Natural killer cell (primary cell): ENCODE data around the gene SMIM45.

ENCODE experiments used
- ATAC-seq, 3 donors: fragments of 150-1000 bp in 2 of 3; fragments of 200-7000 bp in 1 of 3; cut with Tn5 transposase; 1 replicate in 1 of 3; 2 replicates in 2 of 3; pipeline ENCODE4 v1.10.0; 2021; ENCODE audit warnings: mild to moderate bottlenecking in 2 of 3, moderate library complexity in 2 of 3
- DNase-seq, 2 donors: peaks; one replicate each; pipeline versions ENCODE4 v3.0.0 to v3.0.0-alpha.2; 2013 to 2021; ENCODE audit warnings: mixed read lengths in 1 of 2
- H3K27ac ChIP-seq: one replicate; pipeline ENCODE4 v1.5.1; 2013; ENCODE audit warnings: mild to moderate bottlenecking, low read length
- H3K27me3 ChIP-seq: one replicate; pipeline ENCODE4 v1.6.1; 2013; ENCODE audit warnings: low read length; ENCODE audit not compliant: control insufficient read depth, insufficient read depth
- H3K36me3 ChIP-seq: one replicate; pipeline ENCODE4 v1.6.1; 2013; ENCODE audit warnings: low read length; ENCODE audit not compliant: control insufficient read depth, insufficient read depth
- H3K4me1 ChIP-seq: one replicate; pipeline ENCODE4 v1.6.1; 2013; ENCODE audit warnings: low read length; ENCODE audit not compliant: control insufficient read depth, insufficient read depth
- H3K4me3 ChIP-seq: one replicate; pipeline ENCODE4 v1.5.1; 2013; ENCODE audit warnings: low read length
- H3K9me3 ChIP-seq: one replicate; pipeline ENCODE4 v1.6.1; 2013; ENCODE audit warnings: low read length; ENCODE audit not compliant: control insufficient read depth, insufficient read depth
- H3K27ac Mint-ChIP-seq, 2 donors: one replicate each; pipeline ENCODE4 v1.8.0; 2022; ENCODE audit warnings: mild to moderate bottlenecking in 2 of 2, mixed read lengths in 2 of 2, moderate library complexity in 1 of 2
- H3K27me3 Mint-ChIP-seq, 2 donors: one replicate each; pipeline ENCODE4 v1.8.0; 2022; ENCODE audit warnings: low read depth in 2 of 2, mixed read lengths in 2 of 2
- H3K36me3 Mint-ChIP-seq: one replicate; pipeline ENCODE4 v1.8.0; 2022; ENCODE audit warnings: mixed read lengths
- H3K4me1 Mint-ChIP-seq, 2 donors: one replicate each; pipeline ENCODE4 v1.8.0; 2022; ENCODE audit warnings: mixed read lengths in 2 of 2
- H3K4me3 Mint-ChIP-seq: one replicate; pipeline ENCODE4 v1.8.0; 2022; ENCODE audit warnings: mild to moderate bottlenecking, moderate library complexity, mixed read lengths
- H3K9me3 Mint-ChIP-seq, 2 donors: one replicate each; pipeline ENCODE4 v1.8.0; 2022; ENCODE audit warnings: mixed read lengths in 2 of 2
- WGBS: methylation state at CpG from one replicate; pipeline ENCODE4 v1.1.7; 2013; ENCODE audit warnings: missing lambda C conversion rate; ENCODE audit not compliant: insufficient coverage; 5-methylcytosine and 5-hydroxymethylcytosine counted together
- intact Hi-C: fragments of 100-400 bp; cut with micrococcal nuclease; formaldehyde crosslinking; loops from one replicate; pipeline ENCODE4 v1.14.2; 2022
- TF ChIP-seq, protein P1 (sequence below): fragments of 200-600 bp; IDR thresholded peaks from one replicate; pipeline ENCODE4 v1.8.0; 2022; ENCODE audit warnings: antibody characterized with exemption

SMIM45 gene

DNA sequence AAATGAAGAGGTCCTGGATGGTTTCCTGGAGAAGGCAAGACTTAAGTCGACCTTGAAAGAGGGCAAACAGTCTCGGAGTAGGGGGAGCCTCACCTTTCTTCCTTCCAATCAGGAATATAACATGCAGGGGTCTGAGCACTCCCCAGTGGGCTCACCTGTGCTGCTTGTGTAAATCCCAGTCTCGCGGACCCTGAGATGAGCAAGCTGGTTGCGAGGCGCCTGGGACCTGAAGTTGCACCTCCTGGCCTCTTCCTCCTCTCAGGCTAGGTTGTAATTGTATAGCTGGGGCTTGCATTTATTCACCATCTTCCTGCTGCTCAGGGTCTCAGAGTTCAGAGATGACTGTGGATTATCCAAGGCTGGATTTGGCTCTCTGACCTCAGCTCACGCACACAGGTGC, 39.2 kb downstream of the SMIM45 start:
- H3K4me3 Mint-ChIP-seq = no peak overlapping the region
- H3K4me1 Mint-ChIP-seq = no peaks in the 10 kb centered on the region

DNA sequence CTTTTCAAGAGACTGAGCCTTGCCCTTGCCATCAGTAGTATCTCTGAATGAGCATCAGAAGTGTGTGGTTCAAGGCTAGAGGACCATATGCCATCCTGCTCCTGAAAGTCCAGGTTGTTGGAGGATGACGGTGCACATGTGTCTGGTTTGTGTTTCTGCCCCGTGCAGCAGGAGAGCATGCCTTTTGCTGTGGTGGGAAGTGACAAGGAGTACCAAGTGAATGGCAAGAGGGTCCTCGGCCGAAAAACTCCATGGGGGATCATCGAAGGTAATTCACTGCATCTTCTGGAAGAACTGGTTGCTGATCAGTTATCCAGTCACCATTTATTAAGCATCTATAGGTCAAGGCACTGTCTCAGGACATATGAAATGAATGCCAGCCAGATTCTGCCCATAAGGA, 40.5 kb downstream of the SMIM45 start:
- Histone ChIP-seq H3K27ac (no peak overlapping the region), H3K4me3 (no peak overlapping the region), H3K27me3 (no peaks in the 10 kb centered on the region), H3K9me3 (no peaks in the 10 kb centered on the region), H3K4me1 (no peaks in the 10 kb centered on the region), H3K36me3 (no peaks in the 10 kb centered on the region)
- Mint-ChIP-seq H3K27ac (no peak overlapping the region), H3K27me3 (peaks cover 0 to 24% of the 10 kb centered on the region in 2 donors), H3K36me3 (no peaks in the 10 kb centered on the region), H3K4me3 (no peak overlapping the region), H3K4me1 (no peaks in the 10 kb centered on the region), H3K9me3 (no peaks in the 10 kb centered on the region)
- intact Hi-C loops = no loop called here
- no peak for DNase-seq
- no peak for ATAC-seq
- 93% methylated on average over 5 of the region's 5 CpGs for WGBS
- TF ChIP-seq, protein P1, sequence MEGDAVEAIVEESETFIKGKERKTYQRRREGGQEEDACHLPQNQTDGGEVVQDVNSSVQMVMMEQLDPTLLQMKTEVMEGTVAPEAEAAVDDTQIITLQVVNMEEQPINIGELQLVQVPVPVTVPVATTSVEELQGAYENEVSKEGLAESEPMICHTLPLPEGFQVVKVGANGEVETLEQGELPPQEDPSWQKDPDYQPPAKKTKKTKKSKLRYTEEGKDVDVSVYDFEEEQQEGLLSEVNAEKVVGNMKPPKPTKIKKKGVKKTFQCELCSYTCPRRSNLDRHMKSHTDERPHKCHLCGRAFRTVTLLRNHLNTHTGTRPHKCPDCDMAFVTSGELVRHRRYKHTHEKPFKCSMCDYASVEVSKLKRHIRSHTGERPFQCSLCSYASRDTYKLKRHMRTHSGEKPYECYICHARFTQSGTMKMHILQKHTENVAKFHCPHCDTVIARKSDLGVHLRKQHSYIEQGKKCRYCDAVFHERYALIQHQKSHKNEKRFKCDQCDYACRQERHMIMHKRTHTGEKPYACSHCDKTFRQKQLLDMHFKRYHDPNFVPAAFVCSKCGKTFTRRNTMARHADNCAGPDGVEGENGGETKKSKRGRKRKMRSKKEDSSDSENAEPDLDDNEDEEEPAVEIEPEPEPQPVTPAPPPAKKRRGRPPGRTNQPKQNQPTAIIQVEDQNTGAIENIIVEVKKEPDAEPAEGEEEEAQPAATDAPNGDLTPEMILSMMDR = no peak

More for the DNA sequence above, 39.2 kb downstream of the SMIM45 start:
- H3K36me3 Mint-ChIP-seq = no peaks in the 10 kb centered on the region
- H3K27me3 ChIP-seq = no peaks in the 10 kb centered on the region
- no peaks in the 10 kb centered on the region for H3K4me1 ChIP-seq
- intact Hi-C loops = no loop called here
- 91% methylated on average over 7 of the region's 7 CpGs for WGBS
- peaks cover 0 to 19% of the 10 kb centered on the region in 2 donors for H3K27me3 Mint-ChIP-seq
- H3K27ac ChIP-seq = no peak overlapping the region
- H3K9me3 ChIP-seq = no peaks in the 10 kb centered on the region
- DNase-seq (no peak), ATAC-seq (no peak)
- H3K27ac Mint-ChIP-seq = no peak overlapping the region
- no peaks in the 10 kb centered on the region for H3K36me3 ChIP-seq
- H3K4me3 ChIP-seq = no peak overlapping the region
- TF ChIP-seq, protein P1 = no peak
- no peaks in the 10 kb centered on the region for H3K9me3 Mint-ChIP-seq

DNA sequence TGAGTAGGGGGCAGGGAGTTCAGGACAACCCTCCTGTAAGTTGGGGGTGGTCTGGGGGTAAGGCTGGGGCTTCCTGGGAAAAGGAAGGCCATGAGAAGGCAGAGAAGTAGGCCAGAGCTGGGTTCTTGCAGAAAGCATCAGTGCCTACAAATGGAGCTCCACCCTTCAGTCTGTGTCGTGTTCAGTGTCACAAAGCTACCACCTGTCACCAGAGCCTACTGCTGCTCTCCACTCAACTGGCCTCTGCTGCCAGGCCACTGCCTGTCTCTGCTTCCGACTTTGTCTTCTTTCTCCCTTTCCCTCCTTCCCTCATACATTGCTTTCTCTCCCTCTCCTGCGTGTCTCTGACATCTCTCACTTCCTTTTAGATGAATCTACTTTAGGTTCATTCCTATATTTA, 43.3 kb downstream of the SMIM45 start:
- Mint-ChIP-seq H3K4me3 (no peak overlapping the region), H3K27me3 (peaks cover 0 to 20% of the 10 kb centered on the region in 2 donors), H3K27ac (no peak overlapping the region), H3K36me3 (no peaks in the 10 kb centered on the region), H3K4me1 (peaks cover 5 to 20% of the 10 kb centered on the region in 2 donors), H3K9me3 (peaks cover 0 to 2% of the 10 kb centered on the region in 2 donors)
- no peaks in the 10 kb centered on the region for H3K9me3 ChIP-seq
- no peaks in the 10 kb centered on the region for H3K36me3 ChIP-seq
- intact Hi-C loops = no loop called here
- no peak overlapping the region for H3K27ac ChIP-seq
- peaks cover 21% of the 10 kb centered on the region for H3K4me1 ChIP-seq
- no peak overlapping the region for H3K4me3 ChIP-seq
- 72% methylated on average over 3 of the region's 3 CpGs for WGBS
- ATAC-seq (no peak), DNase-seq (no peak)
- TF ChIP-seq, protein P1 = no peak
- H3K27me3 ChIP-seq = no peaks in the 10 kb centered on the region

DNA sequence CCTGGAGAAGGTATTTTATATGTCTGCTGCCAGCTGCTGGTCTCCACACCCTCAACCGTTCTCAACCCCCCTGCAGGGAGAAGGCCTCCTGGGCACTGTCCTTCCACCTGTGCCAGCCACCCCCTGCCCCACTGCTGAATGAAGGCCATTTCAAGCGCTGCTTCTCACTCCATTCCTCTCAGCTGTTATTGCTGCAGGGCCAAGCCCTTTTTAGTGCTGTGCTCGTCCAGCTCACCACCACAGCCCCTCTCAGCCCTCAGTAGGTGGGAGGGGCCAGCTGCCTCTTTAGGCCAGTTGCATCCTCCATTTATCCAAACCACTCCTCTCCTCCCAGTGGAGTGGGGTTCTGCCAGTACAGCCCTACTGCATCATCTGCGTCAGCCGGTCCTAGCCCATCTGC, 44.9 kb downstream of the SMIM45 start:
- 92% methylated on average over 5 of the region's 5 CpGs for WGBS
- Mint-ChIP-seq H3K4me1 (peaks cover 5 to 22% of the 10 kb centered on the region in 2 donors), H3K36me3 (no peaks in the 10 kb centered on the region), H3K4me3 (no peak overlapping the region), H3K27ac (peak overlapping the region in 1 of 2 donors; percentile 94), H3K27me3 (peaks cover 0 to 20% of the 10 kb centered on the region in 2 donors), H3K9me3 (peaks cover 0 to 2% of the 10 kb centered on the region in 2 donors)
- ATAC-seq = no peak
- Histone ChIP-seq H3K4me3 (no peak overlapping the region), H3K4me1 (peaks cover 21% of the 10 kb centered on the region), H3K27ac (no peak overlapping the region), H3K27me3 (no peaks in the 10 kb centered on the region), H3K9me3 (no peaks in the 10 kb centered on the region), H3K36me3 (no peaks in the 10 kb centered on the region)
- DNase-seq = no peak
- intact Hi-C loops = no loop called here
- TF ChIP-seq, protein P1 = no peak
